B cell (primary cell): ENCODE data around the gene NGEF. TPM values are rescaled to one million over a fixed set of nuclear protein-coding genes. Genes with fewer than 3 reads are reported as not detected.

ENCODE experiments used
- ATAC-seq: fragments of 200-7000 bp; cut with Tn5 transposase; one replicate; pipeline ENCODE4 v1.10.0; 2021; ENCODE audit warnings: low read depth, mild to moderate bottlenecking, moderate number of reproducible peaks, moderate library complexity
- CTCF ChIA-PET: fragments of 350-600 bp; sonication (Branson Sonifier 250); formaldehyde crosslinking; loops from one replicate; lab custom pipeline; 2021; ENCODE audit warnings: antibody characterized with exemption, inconsistent platforms; lab: Charles Lee
- POLR2A ChIA-PET: fragments of 350-600 bp; sonication (Branson Sonifier 250); formaldehyde crosslinking; loops from one replicate; lab custom pipeline; 2021; ENCODE audit warnings: antibody characterized with exemption; lab: Charles Lee
- DNase-seq: peaks from one replicate; pipeline ENCODE4 v3.0.0; 2013
- H2AFZ ChIP-seq: 2 replicates; pipeline ENCODE4 v1.6.1; 2012; ENCODE audit warnings: mild to moderate bottlenecking, low read depth, low read length; ENCODE audit not compliant: insufficient read depth, poor library complexity, severe bottlenecking
- H3K27ac ChIP-seq, 2 donors: 1 replicate in 1 of 2; 2 replicates in 1 of 2; pipeline ENCODE4 v1.5.1; 2012 to 2013; ENCODE audit warnings: low read length in 2 of 2, mild to moderate bottlenecking in 2 of 2, moderate library complexity in 1 of 2
- H3K27me3 ChIP-seq, 4 experiments: fragments of 200-600 bp in 1 of 4; sonication (generic) in 1 of 4; replicated peaks in 1 of 4; 1 replicate in 2 of 4; 2 replicates in 2 of 4; pipeline versions ENCODE4 v1.6.1 to v1.7.0; 2013 to 2016; ENCODE audit warnings: low read length in 3 of 4, mild to moderate bottlenecking in 2 of 4, mixed read lengths in 1 of 4, moderate library complexity in 1 of 4; ENCODE audit not compliant: insufficient read depth in 4 of 4, control insufficient read depth in 3 of 4; ENCODE audit errors: control extremely low read depth in 1 of 4
- H3K36me3 ChIP-seq, 2 experiments: replicated peaks in 1 of 2; 1 replicate in 1 of 2; 2 replicates in 1 of 2; pipeline versions ENCODE4 v1.6.1 to v1.7.1; 2013; ENCODE audit warnings: low read length in 1 of 2; ENCODE audit not compliant: insufficient read depth in 2 of 2, control insufficient read depth in 1 of 2; ENCODE audit errors: control extremely low read depth in 1 of 2, extremely low read depth in 1 of 2
- H3K4me1 ChIP-seq, 2 donors: fragments of 200-600 bp in 1 of 2; sonication (generic) in 1 of 2; 1 replicate in 1 of 2; 2 replicates in 1 of 2; pipeline versions ENCODE4 v1.5.1 to v1.6.1; 2013 to 2017; ENCODE audit warnings: low read length in 2 of 2; ENCODE audit not compliant: control insufficient read depth in 2 of 2, insufficient read depth in 2 of 2
- H3K4me2 ChIP-seq: replicated peaks from 2 replicates; pipeline ENCODE3; 2012; ENCODE audit warnings: mild to moderate bottlenecking, low read depth, low read length; ENCODE audit not compliant: poor library complexity, severe bottlenecking
- H3K4me3 ChIP-seq, 5 experiments: fragments of 200-600 bp in 1 of 5; sonication (generic) in 1 of 5; 1 replicate in 3 of 5; 2 replicates in 2 of 5; pipeline versions ENCODE4 v1.5.1 to v1.7.0; 2011 to 2016; ENCODE audit warnings: low read length in 4 of 5, mild to moderate bottlenecking in 4 of 5, low read depth in 2 of 5, control low read depth in 1 of 5, moderate library complexity in 1 of 5; ENCODE audit not compliant: insufficient read depth in 1 of 5; ENCODE audit errors: control extremely low read depth in 1 of 5, extremely low read depth in 1 of 5
- H3K79me2 ChIP-seq: fragments of 200-600 bp; sonication (generic); one replicate; pipeline ENCODE4 v1.6.0; 2016; ENCODE audit warnings: low read length; ENCODE audit not compliant: control insufficient read depth, insufficient read depth
- H3K9ac ChIP-seq: fragments of 200-600 bp; sonication (generic); 2 replicates; pipeline ENCODE4 v1.6.1; 2017; ENCODE audit warnings: mild to moderate bottlenecking, low read length, moderate library complexity
- H3K9me3 ChIP-seq, 3 donors: one replicate each; pipeline versions ENCODE4 v1.6.1 to v1.7.1; 2013; ENCODE audit warnings: low read length in 2 of 3; ENCODE audit not compliant: control insufficient read depth in 2 of 3, insufficient read depth in 1 of 3; ENCODE audit errors: control extremely low read depth in 1 of 3
- H4K20me1 ChIP-seq: 2 replicates; pipeline ENCODE4 v1.6.0; 2012; ENCODE audit warnings: mild to moderate bottlenecking, low read length; ENCODE audit not compliant: insufficient read depth, control insufficient read depth, poor library complexity, severe bottlenecking
- H3K27ac Mint-ChIP-seq: one replicate; pipeline ENCODE4 v1.8.0; 2021; ENCODE audit warnings: mixed read lengths
- H3K27me3 Mint-ChIP-seq: one replicate; pipeline ENCODE4 v1.8.0; 2021; ENCODE audit warnings: mixed read lengths
- H3K4me1 Mint-ChIP-seq: one replicate; pipeline ENCODE4 v1.8.0; 2021; ENCODE audit warnings: mixed read lengths
- H3K4me3 Mint-ChIP-seq: one replicate; pipeline ENCODE4 v1.8.0; 2021; ENCODE audit warnings: mixed read lengths
- H3K9me3 Mint-ChIP-seq: one replicate; pipeline ENCODE4 v1.8.0; 2022; ENCODE audit warnings: mixed read lengths; ENCODE audit not compliant: insufficient read depth
- CTCF ChIP-seq: fragments of 200-600 bp; IDR thresholded peaks from one replicate; pipeline ENCODE4 v1.8.0; 2022; ENCODE audit warnings: antibody characterized with exemption, mild to moderate bottlenecking
- EZH2 ChIP-seq: IDR thresholded peaks from 2 replicates; pipeline ENCODE4 v1.6.1; 2012; ENCODE audit warnings: borderline replicate concordance, low read depth, mild to moderate bottlenecking, moderate library complexity, low read length; ENCODE audit not compliant: insufficient read depth, poor library complexity, severe bottlenecking
- WGBS: methylation state at CpG from one replicate; pipeline ENCODE4 v1.1.5; 2013; ENCODE audit warnings: missing lambda C conversion rate; ENCODE audit not compliant: insufficient coverage; 5-methylcytosine and 5-hydroxymethylcytosine counted together
- intact Hi-C: fragments of 100-400 bp; cut with micrococcal nuclease; formaldehyde crosslinking; loops from one replicate; pipeline ENCODE4 v1.10.0; 2022
- polyA plus RNA-seq: library from polyadenylated mRNA; depleted of rRNA; stranded (reverse); fragments of >200 nt; gene quantifications from 2 replicates; pipeline ENCODE4 v1.2.3, GENCODE V29; 2012
- total RNA-seq, 2 donors: library from RNA; stranded (reverse); fragments of 120-200 nt in 1 of 2; gene quantifications; 1 replicate in 1 of 2; 2 replicates in 1 of 2; pipeline versions ENCODE4 v1.2.3 to v1.2.4, GENCODE V29; 2013 to 2022

NGEF gene
- total and polyA plus RNA-seq, 2 donors (not counting 1 experiment from before 2014, with no cell fraction given): not detected

DNA sequence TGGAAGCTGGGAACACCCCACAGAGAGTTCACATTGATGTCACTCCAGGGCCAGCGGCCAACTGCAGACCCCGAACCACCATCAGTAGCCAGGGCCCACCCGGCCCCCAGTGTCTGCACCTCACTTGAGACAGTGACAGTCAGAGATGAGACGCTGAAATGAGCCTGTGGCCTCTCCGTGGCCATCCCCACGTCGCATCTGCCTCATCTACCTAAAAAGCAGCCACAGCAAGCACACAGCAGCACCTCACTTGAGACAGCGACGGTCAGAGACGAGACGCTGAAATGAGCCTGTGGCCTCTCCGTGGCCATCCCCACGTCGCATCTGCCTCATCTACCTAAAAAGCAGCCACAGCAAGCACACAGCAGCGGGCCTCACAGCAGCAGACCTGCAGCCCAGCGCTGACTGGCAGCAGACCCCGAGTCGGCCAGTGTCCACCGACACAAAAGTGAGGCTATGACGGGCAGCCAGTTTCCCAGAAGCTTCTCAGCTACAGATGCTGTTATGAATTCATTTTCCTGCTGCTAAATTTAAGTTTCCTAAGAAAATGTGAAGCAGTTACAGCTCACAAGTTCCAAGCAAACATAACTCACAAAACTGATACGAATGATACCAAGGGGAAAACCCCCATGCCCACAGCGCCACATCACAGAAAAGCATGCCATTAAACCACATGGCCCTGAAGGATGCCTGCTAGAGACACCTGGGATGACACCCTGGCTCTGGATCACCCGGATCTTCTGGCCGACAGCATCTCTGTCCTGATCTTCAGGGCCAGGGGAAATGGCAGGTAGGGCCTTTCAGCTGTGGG, 115.3 kb downstream of the NGEF start:
- no peak overlapping the region for H3K27ac Mint-ChIP-seq
- H3K79me2 ChIP-seq: no peaks in the 10 kb centered on the region
- H2AFZ ChIP-seq: no peak overlapping the region
- no peaks in the 10 kb centered on the region for H3K4me1 ChIP-seq
- no peak overlapping the region for H3K4me3 Mint-ChIP-seq
- H3K9me3 ChIP-seq: peaks cover 0 to 5% (median 0%) of the 10 kb centered on the region in 3 donors
- H3K4me2 ChIP-seq: no peak overlapping the region
- CTCF ChIA-PET: interaction anchor here (1.2 kb wide), 1 partner anchor 133 kb away, joined by 3 read pairs; no protein-coding TSS in a partner anchor
- no peak overlapping the region for H3K4me3 ChIP-seq
- no peaks in the 10 kb centered on the region for H3K36me3 ChIP-seq
- peaks cover 5% of the 10 kb centered on the region for H3K27me3 Mint-ChIP-seq
- no peak for ATAC-seq
- peaks cover 0 to 4% (median 0%) of the 10 kb centered on the region in 4 experiments for H3K27me3 ChIP-seq
- TF ChIP-seq CTCF (no peak), EZH2 (no peak)
- intact Hi-C loops: no loop called here
- H3K4me1 Mint-ChIP-seq: no peaks in the 10 kb centered on the region
- H4K20me1 ChIP-seq: no peaks in the 10 kb centered on the region
- H3K9me3 Mint-ChIP-seq: no peaks in the 10 kb centered on the region
- no peak for DNase-seq
- H3K9ac ChIP-seq: no peak overlapping the region
- WGBS: 89% methylated on average over 21 of the region's 24 CpGs
- POLR2A ChIA-PET: no interaction called here
- H3K27ac ChIP-seq: no peak overlapping the region
